H1 (cell line): ENCODE data around the gene MAN2A1. TPM values are rescaled to one million over a fixed set of nuclear protein-coding genes. Genes with fewer than 3 reads are reported as not detected.

Experiments
- CHD7 ChIP-seq: fragments of 300-600 bp; sonication (generic); IDR thresholded peaks from 2 replicates; pipeline ENCODE4 v1.7.1; 2012; ENCODE audit warnings: low read length, moderate library complexity, mild to moderate bottlenecking, inconsistent platforms; ENCODE audit not compliant: insufficient replicate concordance
- KDM5A ChIP-seq: fragments of 200-600 bp; IDR thresholded peaks from 2 replicates; pipeline ENCODE4 v1.7.1; 2012; ENCODE audit warnings: mild to moderate bottlenecking, low read length, inconsistent platforms, mixed read lengths
- PHF8 ChIP-seq: fragments of 200-600 bp; sonication (generic); conservative IDR thresholded peaks from 2 replicates; pipeline ENCODE4 v1.7.1; 2012; ENCODE audit warnings: low read depth, mild to moderate bottlenecking, inconsistent platforms, low read length, moderate library complexity
- SIX5 ChIP-seq: IDR thresholded peaks from 2 replicates; pipeline ENCODE4 v1.6.1; 2011; ENCODE audit warnings: mild to moderate bottlenecking, low read depth, low read length
- TBP ChIP-seq: IDR thresholded peaks from 2 replicates; pipeline ENCODE4 v1.6.1; 2011; ENCODE audit warnings: low read depth, low read length, improper control_type of control experiment
- polyA plus RNA-seq, 7 experiments: library from polyadenylated mRNA; depleted of rRNA in 3 of 7; stranded (reverse) in 5 of 7; unstranded in 2 of 7; fragments of >200 nt in 5 of 7; fragments of 200-250 nt in 2 of 7; gene quantifications; 1 replicate in 5 of 7; 2 replicates in 1 of 7; 4 replicates in 1 of 7; pipeline versions ENCODE4 v1.2.1 to v1.2.3, GENCODE V29; 2011 to 2013; ENCODE audit warnings: missing spikeins in 2 of 7, mixed read lengths in 2 of 7
- total RNA-seq: library from RNA; stranded (reverse); fragmentation: NEBNext Ultra II Directional; extraction: Animal tissue kit (Norgen Biotek cat#: 25700); gene quantifications from 2 replicates; pipeline ENCODE4 v1.2.1, GENCODE V29; 2021
- TF ChIP-seq, protein P1 (sequence below): IDR thresholded peaks from 2 replicates; pipeline ENCODE4 v1.6.1; 2012; ENCODE audit warnings: low read length, inconsistent platforms

The MAN2A1 gene
- total and polyA plus RNA-seq, 2 of the 8 experiments (the other 6 are each of a cell fraction or from before 2014, with no cell fraction given) = 29.1 to 102 TPM

GRCh38 chr5:109743041-109743531, 53.4 kb downstream of the MAN2A1 start (continued):
- TF ChIP-seq CHD7 (no peak), PHF8 (no peak), KDM5A (no peak), TBP (no peak), SIX5 (no peak)
- TF ChIP-seq, protein P1, sequence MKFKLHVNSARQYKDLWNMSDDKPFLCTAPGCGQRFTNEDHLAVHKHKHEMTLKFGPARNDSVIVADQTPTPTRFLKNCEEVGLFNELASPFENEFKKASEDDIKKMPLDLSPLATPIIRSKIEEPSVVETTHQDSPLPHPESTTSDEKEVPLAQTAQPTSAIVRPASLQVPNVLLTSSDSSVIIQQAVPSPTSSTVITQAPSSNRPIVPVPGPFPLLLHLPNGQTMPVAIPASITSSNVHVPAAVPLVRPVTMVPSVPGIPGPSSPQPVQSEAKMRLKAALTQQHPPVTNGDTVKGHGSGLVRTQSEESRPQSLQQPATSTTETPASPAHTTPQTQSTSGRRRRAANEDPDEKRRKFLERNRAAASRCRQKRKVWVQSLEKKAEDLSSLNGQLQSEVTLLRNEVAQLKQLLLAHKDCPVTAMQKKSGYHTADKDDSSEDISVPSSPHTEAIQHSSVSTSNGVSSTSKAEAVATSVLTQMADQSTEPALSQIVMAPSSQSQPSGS = no peak
